Stimulated activated CD8-positive, alpha-beta memory T cell treated with anti-CD3 and anti-CD28 coated beads, Interleukin-2, amount 100 ng/mL, for 48 hours (primary cell): ENCODE results near the gene GAA.

Experiments used
- DNase-seq, 2 donors: peaks; one replicate each; pipeline ENCODE4 v3.0.0-alpha.2; 2020; ENCODE audit warnings: low read depth in 2 of 2

The GAA gene

DNA sequence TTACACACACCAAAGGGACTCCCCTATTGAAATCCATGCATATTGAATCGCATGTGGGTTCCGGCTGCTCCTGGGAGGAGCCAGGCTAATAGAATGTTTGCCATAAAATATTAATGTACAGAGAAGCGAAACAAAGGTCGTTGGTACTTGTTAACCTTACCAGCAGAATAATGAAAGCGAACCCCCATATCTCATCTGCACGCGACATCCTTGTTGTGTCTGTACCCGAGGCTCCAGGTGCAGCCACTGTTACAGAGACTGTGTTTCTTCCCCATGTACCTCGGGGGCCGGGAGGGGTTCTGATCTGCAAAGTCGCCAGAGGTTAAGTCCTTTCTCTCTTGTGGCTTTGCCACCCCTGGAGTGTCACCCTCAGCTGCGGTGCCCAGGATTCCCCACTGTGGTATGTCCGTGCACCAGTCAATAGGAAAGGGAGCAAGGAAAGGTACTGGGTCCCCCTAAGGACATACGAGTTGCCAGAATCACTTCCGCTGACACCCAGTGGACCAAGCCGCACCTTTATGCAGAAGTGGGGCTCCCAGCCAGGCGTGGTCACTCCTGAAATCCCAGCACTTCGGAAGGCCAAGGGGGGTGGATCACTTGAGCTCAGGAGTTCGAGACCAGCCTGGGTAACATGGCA, 2.2 kb downstream of the GAA start:
- no peak for DNase-seq

DNA sequence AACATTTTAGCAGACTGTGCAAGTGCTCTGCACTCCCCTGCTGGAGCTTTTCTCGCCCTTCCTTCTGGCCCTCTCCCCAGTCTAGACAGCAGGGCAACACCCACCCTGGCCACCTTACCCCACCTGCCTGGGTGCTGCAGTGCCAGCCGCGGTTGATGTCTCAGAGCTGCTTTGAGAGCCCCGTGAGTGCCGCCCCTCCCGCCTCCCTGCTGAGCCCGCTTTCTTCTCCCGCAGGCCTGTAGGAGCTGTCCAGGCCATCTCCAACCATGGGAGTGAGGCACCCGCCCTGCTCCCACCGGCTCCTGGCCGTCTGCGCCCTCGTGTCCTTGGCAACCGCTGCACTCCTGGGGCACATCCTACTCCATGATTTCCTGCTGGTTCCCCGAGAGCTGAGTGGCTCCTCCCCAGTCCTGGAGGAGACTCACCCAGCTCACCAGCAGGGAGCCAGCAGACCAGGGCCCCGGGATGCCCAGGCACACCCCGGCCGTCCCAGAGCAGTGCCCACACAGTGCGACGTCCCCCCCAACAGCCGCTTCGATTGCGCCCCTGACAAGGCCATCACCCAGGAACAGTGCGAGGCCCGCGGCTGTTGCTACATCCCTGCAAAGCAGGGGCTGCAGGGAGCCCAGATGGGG, 3.1 kb downstream of the GAA start:
- no peak for DNase-seq

DNA sequence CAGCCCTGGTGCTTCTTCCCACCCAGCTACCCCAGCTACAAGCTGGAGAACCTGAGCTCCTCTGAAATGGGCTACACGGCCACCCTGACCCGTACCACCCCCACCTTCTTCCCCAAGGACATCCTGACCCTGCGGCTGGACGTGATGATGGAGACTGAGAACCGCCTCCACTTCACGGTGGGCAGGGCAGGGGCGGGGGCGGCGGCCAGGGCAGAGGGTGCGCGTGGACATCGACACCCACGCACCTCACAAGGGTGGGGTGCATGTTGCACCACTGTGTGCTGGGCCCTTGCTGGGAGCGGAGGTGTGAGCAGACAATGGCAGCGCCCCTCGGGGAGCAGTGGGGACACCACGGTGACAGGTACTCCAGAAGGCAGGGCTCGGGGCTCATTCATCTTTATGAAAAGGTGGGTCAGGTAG, 3.6 kb downstream of the GAA start:
- DNase-seq, result no peak

DNA sequence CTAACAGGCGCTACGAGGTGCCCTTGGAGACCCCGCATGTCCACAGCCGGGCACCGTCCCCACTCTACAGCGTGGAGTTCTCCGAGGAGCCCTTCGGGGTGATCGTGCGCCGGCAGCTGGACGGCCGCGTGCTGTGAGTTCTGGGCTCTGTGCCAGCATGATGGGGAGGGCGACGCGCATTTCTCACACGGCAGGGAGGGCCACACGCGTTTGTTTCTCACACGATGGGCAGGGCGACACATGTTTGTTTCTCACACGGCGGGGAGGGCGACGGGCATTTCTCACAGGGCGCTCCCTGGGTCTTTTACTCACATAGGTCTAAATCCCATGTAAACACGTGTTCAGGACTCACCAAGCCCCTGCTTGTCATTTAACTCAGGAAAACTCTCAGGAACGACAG, 4.4 kb downstream of the GAA start:
- no peak for DNase-seq

DNA sequence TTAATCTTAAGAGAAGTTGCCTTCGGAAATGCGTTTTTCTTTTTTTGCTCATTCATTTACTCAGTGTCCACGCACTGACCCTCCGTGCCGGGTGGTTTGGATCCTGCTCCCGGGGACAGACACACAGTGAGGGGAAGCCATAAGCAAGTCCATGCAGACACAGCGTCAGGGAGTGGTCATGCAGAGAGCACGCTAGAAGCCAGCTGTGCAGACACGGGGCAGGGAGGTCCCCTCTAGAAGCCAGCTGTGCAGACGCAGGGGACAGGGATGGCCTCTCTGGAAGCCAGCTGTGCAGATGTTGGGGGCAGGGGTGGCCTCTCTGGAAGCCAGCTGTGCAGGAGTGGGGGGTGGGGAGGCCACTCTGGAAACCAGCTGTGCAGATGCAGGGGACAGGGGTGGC, 4.8 kb downstream of the GAA start:
- no peak for DNase-seq

DNA sequence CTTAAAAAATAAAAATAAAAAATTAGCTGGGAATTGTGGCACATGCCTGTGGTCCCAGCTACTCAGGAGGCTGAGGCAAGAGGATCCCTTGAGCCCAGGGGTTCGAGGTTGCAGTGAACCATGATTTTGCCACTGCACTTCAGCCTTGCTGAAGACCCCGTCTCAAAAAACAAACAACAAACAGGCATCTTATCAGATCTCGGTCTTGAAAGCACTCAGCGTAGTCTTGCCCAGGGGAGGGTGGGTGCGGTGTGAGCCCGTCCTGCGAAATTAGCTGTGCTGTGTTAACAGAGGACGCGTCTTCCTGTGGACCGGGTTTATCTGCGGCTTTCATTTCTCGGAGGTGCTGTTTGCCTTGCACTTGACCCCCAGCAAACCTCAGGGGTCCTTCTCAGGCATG, 5.4 kb downstream of the GAA start:
- no peak for DNase-seq

DNA sequence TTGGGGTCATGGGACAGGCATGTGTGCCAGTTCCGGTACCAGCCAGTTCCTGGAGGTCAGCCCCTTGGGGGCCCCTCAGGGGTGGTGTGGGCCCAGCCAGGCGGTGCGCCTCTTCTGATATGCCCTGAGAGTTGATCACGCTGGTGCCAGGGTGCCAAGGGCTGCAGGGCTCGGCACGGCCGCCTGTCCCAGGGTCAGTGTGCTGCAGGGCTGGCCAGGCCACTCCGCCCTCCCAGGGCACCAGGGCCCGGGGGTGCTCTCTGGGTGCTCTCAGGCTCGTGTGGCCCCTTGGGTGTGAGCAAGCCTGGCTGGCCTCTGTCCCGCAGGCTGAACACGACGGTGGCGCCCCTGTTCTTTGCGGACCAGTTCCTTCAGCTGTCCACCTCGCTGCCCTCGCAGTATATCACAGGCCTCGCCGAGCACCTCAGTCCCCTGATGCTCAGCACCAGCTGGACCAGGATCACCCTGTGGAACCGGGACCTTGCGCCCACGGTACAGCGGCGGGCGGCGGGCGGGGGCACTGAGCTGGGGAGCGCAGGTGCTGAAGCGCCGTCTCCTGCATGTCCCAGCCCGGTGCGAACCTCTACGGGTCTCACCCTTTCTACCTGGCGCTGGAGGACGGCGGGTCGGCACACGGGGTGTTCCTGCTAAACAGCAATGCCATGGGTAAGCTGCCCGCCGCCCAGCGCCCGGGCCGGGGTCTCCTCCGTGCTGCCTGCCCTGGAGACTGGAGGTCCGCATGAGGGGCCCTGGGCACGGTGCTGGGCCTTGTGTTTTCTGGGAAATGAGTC, 6.0 kb downstream of the GAA start:
- no peak for DNase-seq

DNA sequence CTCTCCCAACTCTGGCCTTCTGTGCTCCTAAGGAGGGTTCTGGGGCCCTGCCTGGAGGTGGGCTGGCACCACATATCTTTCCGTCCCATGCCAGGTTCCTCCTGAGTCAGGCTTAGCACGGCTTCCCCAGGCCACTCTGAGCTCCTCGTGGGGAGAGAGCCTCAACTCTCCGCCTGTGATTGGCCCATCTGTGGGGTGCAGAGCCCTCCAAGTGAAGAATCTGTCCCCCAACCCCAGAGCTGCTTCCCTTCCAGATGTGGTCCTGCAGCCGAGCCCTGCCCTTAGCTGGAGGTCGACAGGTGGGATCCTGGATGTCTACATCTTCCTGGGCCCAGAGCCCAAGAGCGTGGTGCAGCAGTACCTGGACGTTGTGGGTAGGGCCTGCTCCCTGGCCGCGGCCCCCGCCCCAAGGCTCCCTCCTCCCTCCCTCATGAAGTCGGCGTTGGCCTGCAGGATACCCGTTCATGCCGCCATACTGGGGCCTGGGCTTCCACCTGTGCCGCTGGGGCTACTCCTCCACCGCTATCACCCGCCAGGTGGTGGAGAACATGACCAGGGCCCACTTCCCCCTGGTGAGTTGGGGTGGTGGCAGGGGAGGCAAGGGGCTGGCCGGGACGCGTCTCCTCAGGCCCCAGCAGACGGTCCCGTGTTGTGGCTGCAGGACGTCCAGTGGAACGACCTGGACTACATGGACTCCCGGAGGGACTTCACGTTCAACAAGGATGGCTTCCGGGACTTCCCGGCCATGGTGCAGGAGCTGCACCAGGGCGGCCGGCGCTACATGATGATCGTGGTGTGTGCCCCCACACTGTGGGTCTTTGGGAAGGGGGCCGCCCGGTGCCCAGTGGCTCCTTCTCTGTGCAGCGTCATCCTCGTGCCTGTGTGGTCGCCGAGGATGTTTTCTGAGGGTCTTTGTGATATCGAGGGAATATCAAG, 6.9 kb downstream of the GAA start:
- no peak for DNase-seq

DNA sequence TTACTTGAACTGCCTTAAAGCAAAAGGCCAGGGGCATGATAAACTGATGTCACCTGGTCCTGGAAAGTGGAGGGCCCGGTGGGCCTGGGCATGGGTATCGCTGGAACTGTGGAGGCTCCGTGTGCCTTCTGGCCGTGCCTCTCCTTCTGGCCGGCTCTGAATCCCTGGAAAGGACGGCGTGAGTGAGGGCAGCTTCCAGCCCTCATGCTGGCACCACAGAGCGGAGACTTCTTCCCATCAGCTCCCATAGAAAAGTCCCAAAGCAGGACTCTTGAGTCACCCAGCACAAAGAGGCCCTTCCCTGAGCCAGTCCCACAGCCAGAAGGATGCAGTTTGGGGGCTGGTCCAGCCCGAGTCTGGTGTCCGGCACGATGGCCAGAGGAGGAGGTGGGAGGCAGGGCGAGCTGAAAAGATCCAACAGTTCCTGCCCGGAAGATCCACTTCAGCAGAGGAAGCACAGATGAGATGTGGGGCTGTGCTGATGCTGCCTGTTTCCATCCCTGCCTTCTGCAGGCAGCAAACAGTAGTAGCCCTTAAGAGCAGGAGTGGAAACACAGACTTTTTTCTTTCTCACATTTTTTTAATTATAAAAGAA, 7.8 kb downstream of the GAA start:
- DNase-seq, result no peak

DNA sequence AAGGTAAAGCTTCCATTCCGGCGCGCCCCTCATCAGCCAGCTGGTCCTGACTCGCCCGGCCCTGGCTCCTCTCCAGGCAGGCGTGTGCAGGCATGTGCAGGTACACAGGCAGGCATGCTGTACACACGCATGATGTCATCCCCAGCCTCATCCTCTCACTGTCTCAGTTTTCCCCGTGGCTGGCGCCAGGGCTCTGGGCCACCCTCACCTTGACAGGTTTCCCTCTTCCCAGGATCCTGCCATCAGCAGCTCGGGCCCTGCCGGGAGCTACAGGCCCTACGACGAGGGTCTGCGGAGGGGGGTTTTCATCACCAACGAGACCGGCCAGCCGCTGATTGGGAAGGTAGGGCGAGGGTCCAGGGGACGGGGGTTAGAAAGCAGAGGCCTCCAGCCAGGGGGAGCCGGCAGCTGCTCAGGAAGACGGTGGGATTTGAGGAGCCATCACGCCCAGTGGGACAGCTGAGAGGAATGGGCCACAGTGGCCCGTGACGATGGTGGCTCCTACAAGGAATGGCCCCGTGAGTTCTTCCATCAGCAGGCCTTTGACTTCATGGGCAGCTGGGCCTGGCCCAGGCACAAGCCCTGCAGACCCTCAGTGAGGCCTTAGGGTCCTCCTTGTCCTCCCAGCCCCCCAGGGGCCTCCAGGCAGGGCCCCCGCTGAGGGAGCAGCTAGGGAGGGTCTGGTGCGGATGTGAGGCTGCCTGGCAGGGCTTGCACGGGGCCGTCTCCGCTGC, 8.5 kb downstream of the GAA start:
- no peak for DNase-seq

DNA sequence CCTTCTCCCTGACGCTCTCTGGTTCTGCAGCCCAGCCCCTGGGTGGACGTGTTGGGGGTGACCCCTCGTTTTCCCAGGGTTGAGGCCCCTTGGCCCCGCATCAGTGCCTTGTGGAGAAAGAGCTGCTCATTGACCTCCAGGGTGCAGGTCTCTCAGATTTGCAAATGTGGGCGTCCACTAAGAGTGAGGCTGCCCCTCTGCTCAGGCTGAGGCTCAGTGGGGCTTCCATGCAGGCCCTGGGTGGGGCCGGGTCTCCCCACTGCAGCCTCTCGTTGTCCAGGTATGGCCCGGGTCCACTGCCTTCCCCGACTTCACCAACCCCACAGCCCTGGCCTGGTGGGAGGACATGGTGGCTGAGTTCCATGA, 9.0 kb downstream of the GAA start:
- DNase-seq, result no peak

DNA sequence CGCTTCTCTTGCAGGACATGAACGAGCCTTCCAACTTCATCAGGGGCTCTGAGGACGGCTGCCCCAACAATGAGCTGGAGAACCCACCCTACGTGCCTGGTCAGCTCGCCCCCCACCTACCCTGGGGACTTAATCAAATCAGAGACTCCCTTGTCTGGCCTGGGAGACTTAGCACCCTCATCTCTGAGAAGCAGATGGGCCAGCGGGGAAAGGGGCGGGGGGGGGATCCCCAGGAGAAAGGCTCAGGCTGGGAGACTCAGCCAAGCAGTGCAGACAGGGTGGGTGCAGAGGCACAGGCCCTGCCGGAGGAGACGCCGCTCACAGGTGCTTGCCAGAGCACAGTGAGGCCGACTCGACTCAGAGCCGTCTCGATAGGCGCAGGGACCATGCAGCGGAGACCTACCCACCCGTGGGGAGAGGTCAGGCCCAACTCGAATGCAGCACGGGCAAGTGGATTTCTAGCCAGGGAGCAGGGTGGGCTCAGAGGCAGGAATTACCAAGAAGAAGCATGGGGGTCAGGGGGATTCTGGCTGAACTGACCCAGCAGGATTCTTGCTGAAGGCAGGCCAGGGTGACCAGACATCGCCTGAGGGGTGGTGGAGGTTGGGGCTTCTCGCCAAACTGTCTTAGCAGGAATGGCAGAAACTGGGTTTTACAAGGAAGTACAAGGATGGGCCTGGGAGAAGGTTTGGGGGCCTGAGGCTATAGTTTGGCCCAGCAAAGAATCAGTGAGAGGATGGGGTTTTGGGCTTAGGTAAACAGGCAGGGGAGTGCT, 9.7 kb downstream of the GAA start:
- no peak for DNase-seq

DNA sequence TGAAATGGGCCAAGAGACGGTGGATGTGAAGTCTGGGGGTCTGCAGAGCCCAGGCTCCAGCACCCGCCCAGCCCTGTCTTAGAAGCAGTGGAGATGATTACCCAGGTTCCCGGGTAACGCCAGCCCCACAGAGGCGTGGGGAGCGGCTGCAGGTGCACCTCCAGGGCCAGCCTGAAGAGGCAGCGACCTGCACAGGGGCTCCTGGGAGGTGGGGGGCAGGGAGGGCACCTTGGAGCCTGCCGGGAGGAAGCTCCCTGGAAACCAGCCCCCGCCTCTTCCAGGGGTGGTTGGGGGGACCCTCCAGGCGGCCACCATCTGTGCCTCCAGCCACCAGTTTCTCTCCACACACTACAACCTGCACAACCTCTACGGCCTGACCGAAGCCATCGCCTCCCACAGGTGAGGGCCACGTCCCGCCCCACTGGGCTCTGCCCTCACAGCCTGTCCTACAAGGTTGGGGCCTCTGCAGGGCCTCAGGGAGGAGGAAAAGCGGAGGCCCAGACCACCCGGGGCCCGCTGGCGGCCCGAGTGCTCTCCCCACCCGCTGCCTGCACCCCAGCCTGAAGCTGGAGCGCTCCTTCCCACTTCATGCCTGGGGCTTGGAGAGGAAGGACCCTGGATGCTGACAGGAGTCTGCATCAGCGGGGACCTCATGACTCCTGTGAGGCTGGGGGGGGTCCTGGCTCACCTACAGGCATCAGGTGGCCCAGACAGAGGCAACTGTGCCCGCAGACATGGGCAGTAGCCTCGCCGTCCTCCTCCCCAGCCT, 10.5 kb downstream of the GAA start:
- no peak for DNase-seq

DNA sequence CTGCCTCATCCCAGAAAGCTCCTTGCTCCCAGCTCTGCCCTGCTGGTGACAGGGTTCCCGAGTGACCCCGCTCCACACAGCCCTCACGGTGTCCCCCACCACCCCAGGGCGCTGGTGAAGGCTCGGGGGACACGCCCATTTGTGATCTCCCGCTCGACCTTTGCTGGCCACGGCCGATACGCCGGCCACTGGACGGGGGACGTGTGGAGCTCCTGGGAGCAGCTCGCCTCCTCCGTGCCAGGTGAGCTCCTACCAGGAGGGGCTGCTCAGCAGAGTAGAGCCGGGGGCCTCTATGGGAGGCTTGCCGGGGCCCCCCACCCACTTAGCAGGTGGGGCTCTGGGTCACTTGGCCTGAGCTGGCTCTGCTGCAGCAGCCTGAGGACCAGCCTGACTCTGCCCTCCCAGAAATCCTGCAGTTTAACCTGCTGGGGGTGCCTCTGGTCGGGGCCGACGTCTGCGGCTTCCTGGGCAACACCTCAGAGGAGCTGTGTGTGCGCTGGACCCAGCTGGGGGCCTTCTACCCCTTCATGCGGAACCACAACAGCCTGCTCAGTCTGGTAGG, 11.2 kb downstream of the GAA start:
- no peak for DNase-seq

DNA sequence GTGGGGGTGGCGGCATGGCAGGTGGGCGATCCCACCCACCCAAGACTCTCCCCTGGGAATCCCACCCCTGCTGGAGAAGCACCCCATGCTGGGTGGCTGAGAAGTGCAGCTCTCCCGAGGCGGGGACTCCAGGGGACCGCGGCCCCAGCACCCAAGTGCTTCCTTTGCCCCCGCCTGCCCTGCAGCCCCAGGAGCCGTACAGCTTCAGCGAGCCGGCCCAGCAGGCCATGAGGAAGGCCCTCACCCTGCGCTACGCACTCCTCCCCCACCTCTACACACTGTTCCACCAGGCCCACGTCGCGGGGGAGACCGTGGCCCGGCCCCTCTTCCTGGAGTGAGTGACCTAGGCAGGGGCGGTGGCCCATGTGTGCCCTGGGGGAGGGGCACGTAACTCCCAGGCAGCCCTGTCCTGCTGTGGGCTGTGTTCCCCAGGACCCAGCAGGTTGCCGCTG, 11.7 kb downstream of the GAA start:
- DNase-seq, result no peak

DNA sequence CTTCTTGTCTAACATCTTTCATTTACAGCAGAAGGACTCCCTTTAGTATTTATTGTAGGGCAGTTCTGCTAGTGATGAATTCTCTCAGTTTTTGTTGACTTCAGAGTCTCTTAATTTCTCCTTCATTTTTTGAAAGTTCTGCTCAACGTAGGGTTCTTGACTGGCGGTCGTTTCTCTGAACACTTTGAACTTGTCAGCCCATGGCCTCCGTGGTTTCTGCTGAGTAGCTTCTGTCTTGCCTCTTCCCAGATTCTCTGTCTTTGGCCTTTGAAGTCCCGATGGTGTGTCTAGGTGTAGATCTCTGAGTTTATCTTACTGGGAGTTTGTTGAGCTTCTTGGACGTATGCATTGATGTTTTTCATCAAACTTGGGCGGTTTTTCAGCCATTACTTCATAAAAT, 13.4 kb downstream of the GAA start:
- DNase-seq, result no peak

DNA sequence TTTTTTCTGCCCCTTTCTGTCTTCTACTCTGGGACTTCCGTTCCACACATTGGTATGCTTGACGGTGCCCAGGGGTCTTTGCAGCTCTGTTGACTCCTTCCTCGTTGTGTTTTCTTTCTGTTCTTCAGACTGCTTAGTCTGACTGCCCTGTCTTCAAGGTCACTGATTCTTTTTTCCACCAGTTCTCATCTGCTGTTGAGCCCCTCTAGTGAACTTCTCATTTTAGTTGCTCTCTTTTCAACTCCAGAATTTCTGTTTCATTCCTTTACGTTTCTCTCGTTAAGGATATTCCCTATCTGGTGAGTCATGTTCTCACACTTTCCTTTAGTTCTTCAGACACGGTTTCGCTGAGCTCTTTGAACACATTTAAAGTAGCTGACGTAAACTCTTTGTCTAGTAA, 13.8 kb downstream of the GAA start:
- DNase-seq, result no peak

DNA sequence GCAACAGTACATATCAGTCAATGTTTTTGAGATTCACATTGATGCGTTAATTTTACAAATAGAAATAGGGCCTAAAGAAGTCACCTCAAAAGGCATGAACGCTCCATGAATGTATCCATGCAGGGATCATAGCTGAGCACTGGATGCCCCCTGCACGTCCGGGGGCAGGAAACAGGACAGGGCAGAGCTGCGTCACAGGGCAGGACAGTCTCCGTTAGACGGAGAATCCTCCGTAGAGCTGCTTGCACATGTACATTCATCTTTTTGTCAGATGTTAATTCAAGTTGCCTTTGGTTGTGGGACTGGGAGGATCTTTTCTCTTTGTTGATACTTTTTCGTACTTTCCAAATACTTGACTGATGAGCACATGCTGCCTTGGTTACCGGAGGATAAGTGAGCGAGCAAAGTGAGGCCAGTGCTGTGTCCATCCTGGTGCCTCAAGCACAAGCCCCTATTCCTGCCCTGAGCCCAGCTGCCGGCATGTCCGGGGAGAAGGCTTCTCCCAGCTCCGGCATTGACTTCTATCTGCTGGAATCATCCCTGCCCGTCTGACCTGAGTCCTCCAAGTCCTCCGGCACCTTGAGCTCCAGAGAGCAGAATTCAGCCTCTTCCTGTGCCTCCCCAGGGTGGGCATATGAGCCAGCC, 15.0 kb downstream of the GAA start:
- no peak for DNase-seq
